GM12801 (cell line): ENCODE results near the gene CCDC185.

Experiments used
- TF ChIP-seq, protein P1 (sequence below): IDR thresholded peaks from one replicate; pipeline ENCODE4 v1.5.1; 2011; ENCODE audit warnings: control low read depth; ENCODE audit not compliant: insufficient read length; ENCODE audit errors: extremely low read depth

CCDC185 gene

DNA sequence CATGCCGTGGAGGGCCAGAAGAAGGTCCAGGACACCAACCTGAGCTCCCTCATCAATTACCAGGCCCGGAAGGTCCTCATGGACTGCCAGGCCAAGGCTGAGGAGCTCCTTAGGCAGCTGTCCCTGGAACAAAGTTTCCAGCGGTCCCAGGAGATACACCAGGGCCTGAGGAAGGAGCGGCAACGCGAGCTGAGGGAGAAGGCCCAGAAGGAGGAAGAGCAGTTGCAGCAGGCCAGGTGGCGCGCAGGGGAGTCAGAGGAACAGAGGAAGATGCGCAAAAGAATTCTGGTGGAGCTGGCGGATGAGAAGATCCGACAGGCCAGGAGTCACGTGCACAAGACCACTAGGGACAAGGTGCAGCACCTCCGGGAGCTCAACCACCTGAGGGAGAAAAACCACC lies 1.5 kb downstream of the CCDC185 start:
- TF ChIP-seq, protein P1, sequence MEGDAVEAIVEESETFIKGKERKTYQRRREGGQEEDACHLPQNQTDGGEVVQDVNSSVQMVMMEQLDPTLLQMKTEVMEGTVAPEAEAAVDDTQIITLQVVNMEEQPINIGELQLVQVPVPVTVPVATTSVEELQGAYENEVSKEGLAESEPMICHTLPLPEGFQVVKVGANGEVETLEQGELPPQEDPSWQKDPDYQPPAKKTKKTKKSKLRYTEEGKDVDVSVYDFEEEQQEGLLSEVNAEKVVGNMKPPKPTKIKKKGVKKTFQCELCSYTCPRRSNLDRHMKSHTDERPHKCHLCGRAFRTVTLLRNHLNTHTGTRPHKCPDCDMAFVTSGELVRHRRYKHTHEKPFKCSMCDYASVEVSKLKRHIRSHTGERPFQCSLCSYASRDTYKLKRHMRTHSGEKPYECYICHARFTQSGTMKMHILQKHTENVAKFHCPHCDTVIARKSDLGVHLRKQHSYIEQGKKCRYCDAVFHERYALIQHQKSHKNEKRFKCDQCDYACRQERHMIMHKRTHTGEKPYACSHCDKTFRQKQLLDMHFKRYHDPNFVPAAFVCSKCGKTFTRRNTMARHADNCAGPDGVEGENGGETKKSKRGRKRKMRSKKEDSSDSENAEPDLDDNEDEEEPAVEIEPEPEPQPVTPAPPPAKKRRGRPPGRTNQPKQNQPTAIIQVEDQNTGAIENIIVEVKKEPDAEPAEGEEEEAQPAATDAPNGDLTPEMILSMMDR, result no peak

DNA sequence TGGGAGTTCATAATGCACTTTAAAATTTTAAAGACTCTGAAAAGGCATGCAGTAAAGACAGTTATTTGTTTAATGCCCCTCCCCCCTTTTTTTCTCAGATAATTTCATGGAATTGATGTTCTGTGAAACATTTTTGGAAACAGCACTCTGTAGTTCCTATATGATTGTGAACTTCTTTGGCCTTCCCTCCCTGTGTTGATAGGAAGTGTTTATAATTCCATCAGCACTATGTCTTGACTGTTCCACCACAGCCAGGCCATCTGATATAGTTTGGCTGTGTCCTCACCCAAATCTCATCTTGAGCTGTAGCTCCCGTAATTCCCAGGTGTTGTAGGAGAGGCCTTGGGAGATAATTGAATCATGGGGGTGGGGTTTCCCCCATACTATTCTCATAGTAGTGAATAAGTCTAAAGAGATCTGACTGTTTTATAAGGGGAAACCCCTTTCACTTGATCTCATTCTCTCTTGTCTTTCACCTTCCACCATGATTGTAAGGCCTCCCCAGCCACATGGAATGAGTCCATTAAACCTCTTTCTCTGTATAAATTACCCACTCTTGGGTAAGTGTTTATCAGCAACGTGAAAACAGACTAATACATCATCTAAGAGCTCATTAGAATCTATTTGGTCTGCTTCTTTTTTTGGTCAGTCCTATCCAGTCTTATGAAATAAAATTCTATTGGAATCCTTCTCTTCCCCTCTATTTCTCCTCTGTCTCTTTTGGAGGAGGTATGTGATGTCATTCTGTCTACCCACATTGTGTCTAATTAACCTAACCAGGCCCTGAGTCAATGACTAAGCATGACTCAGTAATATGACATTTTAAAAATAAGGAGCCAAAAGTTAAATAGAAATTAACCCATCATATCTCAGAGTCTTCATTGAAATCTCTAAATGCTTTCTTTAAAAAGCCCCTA lies 8.9 kb downstream of the CCDC185 start:
- TF ChIP-seq, protein P1, result no peak

DNA sequence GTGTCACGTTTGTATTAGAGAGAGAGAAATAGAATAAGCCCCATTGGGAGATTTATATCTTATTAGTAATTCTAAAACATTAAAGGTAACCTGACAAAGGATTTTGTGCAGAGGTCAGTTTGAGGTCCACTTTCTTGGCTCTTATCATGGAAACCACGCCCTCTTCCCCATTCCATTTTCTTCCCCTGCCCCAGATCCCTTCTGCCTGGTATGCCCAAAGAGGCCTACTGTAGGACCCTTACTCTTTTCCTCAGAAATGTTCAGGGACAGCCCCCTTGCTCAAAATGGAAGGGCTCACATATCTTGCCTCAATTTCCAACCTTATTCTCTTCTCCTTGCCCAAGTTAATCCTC lies 9.6 kb downstream of the CCDC185 start:
- TF ChIP-seq, protein P1, result no peak

DNA sequence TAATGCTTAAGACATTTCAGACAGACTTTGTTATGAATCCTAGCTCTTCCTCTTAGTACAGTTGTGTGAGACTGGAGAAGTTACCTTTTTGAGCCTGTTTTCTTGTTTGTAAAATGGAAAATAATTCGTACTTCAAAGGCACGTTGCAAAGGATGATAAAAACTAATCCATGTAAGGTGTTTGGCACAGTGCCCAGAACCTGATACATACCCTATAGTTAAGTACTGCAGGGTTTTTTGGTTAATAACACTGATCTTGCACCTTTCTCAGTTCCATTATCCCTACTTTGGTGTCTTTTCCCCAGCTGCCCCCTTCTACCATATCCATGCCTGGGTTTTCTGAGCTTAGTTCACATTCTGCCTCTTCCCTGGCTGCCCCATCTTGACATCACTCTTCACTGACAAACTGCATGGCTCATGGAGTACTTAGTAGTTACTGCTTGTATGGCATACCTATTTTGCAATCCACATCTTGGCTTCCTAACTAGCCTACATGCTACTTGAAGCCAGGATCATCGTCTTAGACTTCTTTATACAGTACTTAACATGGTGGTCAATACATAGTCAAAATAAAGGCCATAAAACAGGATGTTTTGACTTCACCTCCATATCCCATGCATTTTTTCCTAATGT lies 10.1 kb downstream of the CCDC185 start:
- TF ChIP-seq, protein P1, result no peak

DNA sequence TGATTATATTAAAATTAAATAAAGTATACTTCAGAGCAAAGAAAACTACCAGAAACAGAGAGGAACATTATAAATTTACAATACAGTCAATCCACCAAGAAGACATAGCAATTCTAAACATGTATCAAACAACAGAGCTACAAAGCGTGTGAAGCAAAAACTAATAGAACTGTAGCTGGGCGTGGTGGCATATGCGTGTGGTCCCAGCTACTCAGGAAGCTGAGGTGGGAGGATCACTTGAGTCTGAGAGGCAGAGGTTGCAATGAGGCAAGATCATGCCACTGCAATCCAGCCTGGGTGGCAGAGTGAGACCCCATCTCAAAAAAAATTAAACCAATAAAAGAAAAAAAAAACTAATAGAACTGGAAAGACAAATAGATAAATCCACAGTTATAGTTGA lies 12.3 kb downstream of the CCDC185 start:
- TF ChIP-seq, protein P1, result no peak

DNA sequence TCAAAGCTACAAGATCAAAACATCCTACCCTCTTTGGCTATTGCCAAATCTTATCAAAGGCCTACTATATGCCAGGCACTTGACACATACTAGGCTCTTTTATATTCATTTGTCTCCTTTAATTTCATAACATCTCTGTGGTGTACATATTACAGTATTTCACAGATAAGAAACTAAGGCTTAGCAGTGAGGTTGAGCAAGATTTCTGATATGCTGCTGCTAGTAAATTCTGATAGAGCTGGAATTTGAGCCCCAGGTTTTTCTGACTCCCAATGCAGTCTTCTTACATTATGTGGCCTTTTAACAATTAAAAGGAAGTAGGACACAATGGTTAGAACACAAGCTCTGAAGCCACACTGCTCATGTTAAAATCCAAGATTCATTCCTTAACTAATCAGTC lies 16.8 kb downstream of the CCDC185 start:
- TF ChIP-seq, protein P1, result no peak

DNA sequence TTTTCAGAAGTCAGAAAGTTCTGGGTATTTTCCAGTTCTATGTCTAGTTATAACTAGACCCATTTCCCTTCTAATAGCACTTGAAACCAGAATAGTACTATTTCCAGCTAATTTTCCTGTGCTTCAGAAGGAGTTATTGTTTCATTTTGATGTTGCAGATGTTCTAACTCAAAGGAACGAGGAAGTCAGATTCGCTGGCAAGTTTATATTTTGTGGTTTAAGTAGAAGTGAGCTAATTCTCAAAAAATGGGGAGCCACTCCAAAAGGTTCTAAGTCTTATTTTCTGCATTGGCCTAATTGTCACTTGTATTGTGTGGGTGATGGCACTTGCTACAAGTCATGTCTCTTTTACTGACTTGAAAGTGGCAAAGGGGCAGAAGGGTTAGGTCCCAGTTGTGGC lies 18.1 kb downstream of the CCDC185 start:
- TF ChIP-seq, protein P1, result no peak
